H1 (cell line): ENCODE measurements around the gene LHFPL6. TPM values are rescaled to one million over a fixed set of nuclear protein-coding genes. Genes with fewer than 3 reads are reported as not detected.
A peak's percentile ranks its signal among the peaks of the same experiment; 100 is the strongest.

ENCODE experiments used
- CTCF ChIA-PET: fragments of 300-600 bp; sonication (Branson Sonifier 250); formaldehyde crosslinking; loops from one replicate; lab custom pipeline; 2021; ENCODE audit not compliant: partially characterized antibody; lab: Charles Lee
- POLR2A ChIA-PET: fragments of 300-600 bp; sonication (Branson Sonifier 250); formaldehyde crosslinking; loops from one replicate; lab custom pipeline; 2021; ENCODE audit warnings: inconsistent platforms; ENCODE audit not compliant: partially characterized antibody; lab: Charles Lee
- DNase-seq, 2 experiments: peaks; one replicate each; pipeline versions ENCODE4 v3.0.0 to v3.0.0-alpha.2; 2010 to 2022; ENCODE audit warnings: low spot score in 2 of 2, low read depth in 1 of 2, mixed read lengths in 1 of 2
- FAIRE-seq: peaks from 2 replicates; lab custom pipeline; 2011; peaks lifted over from hg19 to GRCh38; lab: Jason Lieb, UNC
- H2AFZ ChIP-seq: 2 replicates; pipeline ENCODE4 v1.8.1; 2012; ENCODE audit warnings: low read length, inconsistent platforms
- H2AK5ac ChIP-seq: 2 replicates; pipeline ENCODE4 v1.6.1; 2013; ENCODE audit warnings: low read depth, low read length
- H2BK120ac ChIP-seq: replicated peaks from 2 replicates; pipeline ENCODE3; 2013; ENCODE audit warnings: low read depth, low read length, inconsistent platforms
- H2BK12ac ChIP-seq: 2 replicates; pipeline ENCODE4 v1.6.1; 2013; ENCODE audit warnings: low read depth, low read length
- H2BK15ac ChIP-seq: 2 replicates; pipeline ENCODE4 v1.6.1; 2013; ENCODE audit warnings: low read length
- H2BK20ac ChIP-seq: 2 replicates; pipeline ENCODE4 v1.6.1; 2013; ENCODE audit warnings: low read length
- H2BK5ac ChIP-seq: 2 replicates; pipeline ENCODE4 v1.6.1; 2013; ENCODE audit warnings: low read depth, low read length
- H3K14ac ChIP-seq: 2 replicates; pipeline ENCODE4 v1.6.1; 2013; ENCODE audit warnings: inconsistent platforms; ENCODE audit not compliant: insufficient read length
- H3K18ac ChIP-seq: 2 replicates; pipeline ENCODE4 v1.6.1; 2013; ENCODE audit warnings: low read length; ENCODE audit errors: extremely low read depth
- H3K23ac ChIP-seq: 2 replicates; pipeline ENCODE4 v1.6.1; 2013; ENCODE audit warnings: inconsistent platforms; ENCODE audit not compliant: insufficient read length
- H3K23me2 ChIP-seq: 2 replicates; pipeline ENCODE4 v1.6.1; 2013; ENCODE audit warnings: low read depth, low read length
- H3K27ac ChIP-seq: 2 replicates; pipeline ENCODE4 v1.6.1; 2011; ENCODE audit warnings: low read depth, low read length, inconsistent platforms
- H3K27me3 ChIP-seq, 4 experiments: replicated peaks in 1 of 4; 1 replicate in 1 of 4; 2 replicates in 3 of 4; pipeline versions ENCODE4 v1.6.1 to v1.8.1; 2011 to 2013; ENCODE audit warnings: low read length in 3 of 4, mild to moderate bottlenecking in 3 of 4, inconsistent platforms in 2 of 4, mixed read lengths in 2 of 4, moderate library complexity in 1 of 4; ENCODE audit not compliant: control insufficient read depth in 3 of 4, insufficient read depth in 3 of 4; ENCODE audit errors: extremely low read depth in 1 of 4
- H3K36me3 ChIP-seq, 4 experiments: 2 replicates each; pipeline versions ENCODE4 v1.6.1 to v1.8.1; 2011 to 2013; ENCODE audit warnings: mild to moderate bottlenecking in 4 of 4, low read length in 3 of 4, moderate library complexity in 2 of 4, control low read depth in 1 of 4, inconsistent platforms in 1 of 4; ENCODE audit not compliant: insufficient read depth in 4 of 4, control insufficient read depth in 2 of 4
- H3K4ac ChIP-seq: replicated peaks from 2 replicates; pipeline ENCODE3; 2013; ENCODE audit warnings: low read length, low read depth, mixed read lengths, inconsistent platforms; ENCODE audit not compliant: insufficient read length
- H3K4me1 ChIP-seq, 4 experiments: replicated peaks in 1 of 4; 1 replicate in 1 of 4; 2 replicates in 3 of 4; pipeline versions ENCODE4 v1.6.1 to v1.8.1; 2011 to 2013; ENCODE audit warnings: low read length in 3 of 4, inconsistent platforms in 2 of 4, mixed read lengths in 1 of 4; ENCODE audit not compliant: insufficient read depth in 4 of 4, control insufficient read depth in 3 of 4
- H3K4me2 ChIP-seq, 2 experiments: 2 replicates each; pipeline versions ENCODE4 v1.6.1 to v1.8.1; 2011 to 2013; ENCODE audit warnings: low read depth in 2 of 2, low read length in 2 of 2, control low read depth in 1 of 2, inconsistent platforms in 1 of 2, mild to moderate bottlenecking in 1 of 2; ENCODE audit not compliant: insufficient read depth in 1 of 2
- H3K4me3 ChIP-seq, 4 experiments: fragments of 200-600, 300-600 bp in 1 of 4; sonication (generic), shearing (Covaris generic), sonication (Bioruptor Twin) in 1 of 4; 2 replicates each; pipeline versions ENCODE4 v1.5.1 to v1.8.1; 2011 to 2016; ENCODE audit warnings: low read length in 4 of 4, low read depth in 3 of 4, control low read depth in 2 of 4, inconsistent platforms in 2 of 4, mild to moderate bottlenecking in 2 of 4, mixed read lengths in 1 of 4, moderate library complexity in 1 of 4; ENCODE audit not compliant: insufficient read depth in 2 of 4; ENCODE audit errors: extremely low read depth in 1 of 4
- H3K56ac ChIP-seq: replicated peaks from 2 replicates; pipeline ENCODE3; 2013; ENCODE audit warnings: low read depth, mild to moderate bottlenecking, mixed read lengths, low read length, inconsistent platforms; ENCODE audit not compliant: insufficient read length
- H3K79me1 ChIP-seq: 2 replicates; pipeline ENCODE4 v1.6.1; 2013; ENCODE audit warnings: low read depth, low read length, control low read depth
- H3K79me2 ChIP-seq, 2 experiments: 2 replicates each; pipeline versions ENCODE4 v1.6.1 to v1.8.1; 2012 to 2013; ENCODE audit warnings: low read length in 2 of 2, mild to moderate bottlenecking in 2 of 2, inconsistent platforms in 1 of 2; ENCODE audit not compliant: insufficient read depth in 2 of 2, control insufficient read depth in 1 of 2
- H3K9ac ChIP-seq, 4 experiments: replicated peaks in 1 of 4; 1 replicate in 1 of 4; 2 replicates in 3 of 4; pipeline versions ENCODE4 v1.6.1 to v1.8.1; 2011 to 2013; ENCODE audit warnings: low read depth in 3 of 4, low read length in 3 of 4, control low read depth in 2 of 4, mild to moderate bottlenecking in 2 of 4, moderate library complexity in 2 of 4, inconsistent platforms in 1 of 4; ENCODE audit errors: extremely low read depth in 1 of 4
- H3K9me3 ChIP-seq, 2 experiments: 2 replicates each; pipeline versions ENCODE4 v1.6.1 to v1.8.1; 2012 to 2013; ENCODE audit warnings: mild to moderate bottlenecking in 2 of 2, moderate library complexity in 2 of 2, control low read depth in 1 of 2, inconsistent platforms in 1 of 2, low read depth in 1 of 2, low read length in 1 of 2, mixed read lengths in 1 of 2; ENCODE audit not compliant: insufficient read depth in 2 of 2
- H4K20me1 ChIP-seq, 2 experiments: replicated peaks in 1 of 2; 2 replicates each; pipeline versions ENCODE3 to v1.8.1; 2011 to 2013; ENCODE audit warnings: inconsistent platforms in 2 of 2, low read length in 2 of 2, mild to moderate bottlenecking in 1 of 2; ENCODE audit not compliant: insufficient read depth in 2 of 2, control insufficient read depth in 1 of 2
- H4K5ac ChIP-seq: 2 replicates; pipeline ENCODE4 v1.6.1; 2013; ENCODE audit warnings: low read length, low read depth, mixed read lengths, inconsistent platforms; ENCODE audit not compliant: insufficient read length
- H4K8ac ChIP-seq: 2 replicates; pipeline ENCODE4 v1.8.0; 2013; ENCODE audit warnings: mild to moderate bottlenecking, moderate library complexity, low read length, inconsistent platforms; ENCODE audit not compliant: insufficient read depth; ENCODE audit errors: extremely low read depth
- H4K91ac ChIP-seq: replicated peaks from 2 replicates; pipeline ENCODE3; 2013; ENCODE audit warnings: low read length, mixed read lengths, inconsistent platforms; ENCODE audit not compliant: insufficient read length
- POLR2A ChIP-seq, 2 experiments: IDR thresholded peaks; 1 replicate in 1 of 2; 2 replicates in 1 of 2; pipeline ENCODE4 v1.6.1; 2011; ENCODE audit warnings: low read depth in 2 of 2, low read length in 2 of 2, mild to moderate bottlenecking in 2 of 2; ENCODE audit errors: control extremely low read depth in 1 of 2
- RAD21 ChIP-seq, 2 experiments: IDR thresholded peaks in 1 of 2; conservative IDR thresholded peaks in 1 of 2; 2 replicates each; pipeline ENCODE4 v1.6.1; 2011; ENCODE audit warnings: low read depth in 2 of 2, low read length in 2 of 2, improper control_type of control experiment in 1 of 2, inconsistent platforms in 1 of 2, mild to moderate bottlenecking in 1 of 2, moderate library complexity in 1 of 2
- polyA plus RNA-seq, 7 experiments: library from polyadenylated mRNA; depleted of rRNA in 3 of 7; stranded (reverse) in 5 of 7; unstranded in 2 of 7; fragments of >200 nt in 5 of 7; fragments of 200-250 nt in 2 of 7; gene quantifications; 1 replicate in 5 of 7; 2 replicates in 1 of 7; 4 replicates in 1 of 7; pipeline versions ENCODE4 v1.2.1 to v1.2.3, GENCODE V29; 2011 to 2013; ENCODE audit warnings: missing spikeins in 2 of 7, mixed read lengths in 2 of 7
- total RNA-seq: library from RNA; stranded (reverse); fragmentation: NEBNext Ultra II Directional; extraction: Animal tissue kit (Norgen Biotek cat#: 25700); gene quantifications from 2 replicates; pipeline ENCODE4 v1.2.1, GENCODE V29; 2021

The LHFPL6 gene
- total and polyA plus RNA-seq, 2 of the 8 experiments (the other 6 are each of a cell fraction or from before 2014, with no cell fraction given) = 7.6 to 17.0 TPM

GRCh38 chr13:39407138-39407537, 195.9 kb downstream of the LHFPL6 start:
- H3K56ac ChIP-seq = no peak overlapping the region
- no peak overlapping the region for H3K23ac ChIP-seq
- no peaks in the 10 kb centered on the region for H3K79me2 ChIP-seq
- no peak overlapping the region for H3K9ac ChIP-seq
- H3K18ac ChIP-seq = no peak overlapping the region
- H3K36me3 ChIP-seq = no peaks in the 10 kb centered on the region
- no peaks in the 10 kb centered on the region for H4K20me1 ChIP-seq
- TF ChIP-seq POLR2A (IDR thresholded peaks at IDR 0.05; ENCODE audit: control extremely low read depth in 1 of 2, low read depth in 2 of 2, low read length in 2 of 2) (no peak), RAD21 (IDR thresholded peaks at IDR 0.05 in 1 of 2, conservative IDR thresholded peaks at IDR 0.05 in 1 of 2; ENCODE audit: low read depth in 2 of 2, low read length in 2 of 2) (peak in 1 of 2 experiments; percentile 29; a peak in 1 of 4 replicates)
- H2AFZ ChIP-seq = no peak overlapping the region
- no peak overlapping the region for H2BK15ac ChIP-seq
- H2BK120ac ChIP-seq = no peak overlapping the region
- DNase-seq = no peak
- H3K4me2 ChIP-seq = no peak overlapping the region
- H4K5ac ChIP-seq = no peak overlapping the region
- H3K4me3 ChIP-seq = no peak overlapping the region
- H3K4me1 ChIP-seq = peaks cover 2 to 19% (median 11%) of the 10 kb centered on the region in 4 experiments; a peak in 5 of 7 replicates
- no peak overlapping the region for H3K14ac ChIP-seq
- no peaks in the 10 kb centered on the region for H3K9me3 ChIP-seq
- no peak overlapping the region for H4K8ac ChIP-seq
- H4K91ac ChIP-seq = no peak overlapping the region
- no peak overlapping the region for H2BK20ac ChIP-seq
- no peak overlapping the region for H3K4ac ChIP-seq
- ChIA-PET CTCF (interaction anchor here (1.0 kb wide), 1 partner anchor 8 kb away, joined by 4 read pairs; no protein-coding TSS in a partner anchor), POLR2A (no interaction called here)
- no peaks in the 10 kb centered on the region for H3K79me1 ChIP-seq
- H3K27ac ChIP-seq = no peak overlapping the region
- no peak overlapping the region for H2AK5ac ChIP-seq
- no peak overlapping the region for H2BK5ac ChIP-seq
- no peaks in the 10 kb centered on the region for H3K27me3 ChIP-seq
- FAIRE-seq = no peak
- no peak overlapping the region for H2BK12ac ChIP-seq
- no peaks in the 10 kb centered on the region for H3K23me2 ChIP-seq
